DMS153 (cell line): ENCODE data around the gene TCP11L2.
"Not testable (repeated sequence)": the region's sequence is repeated elsewhere in the genome, so short reads cannot be mapped to it uniquely, and the experiment has no call there.

Experiments used
- DNase-seq: peaks from one replicate; lab custom pipeline; 2025; lab: John Stamatoyannopoulos, UW

TCP11L2 gene

GRCh38 chr12:106307181-106307580 is 4.6 kb downstream of the TCP11L2 start:
- no peak for DNase-seq

GRCh38 chr12:106308121-106308520 is 5.6 kb downstream of the TCP11L2 start:
- DNase-seq, result no peak

- no peak for DNase-seq
Observed at GRCh38 chr12:106308611-106309010, 6.1 kb downstream of the TCP11L2 start.

- no peak for DNase-seq
Observed at GRCh38 chr12:106309671-106310505, 7.4 kb downstream of the TCP11L2 start.

- DNase-seq, result no peak
Observed at GRCh38 chr12:106310687-106311086, 8.2 kb downstream of the TCP11L2 start.

GRCh38 chr12:106311139-106311538 is 8.6 kb downstream of the TCP11L2 start:
- no peak for DNase-seq

GRCh38 chr12:106313413-106313812 is 10.9 kb downstream of the TCP11L2 start:
- not testable (repeated sequence) for DNase-seq

GRCh38 chr12:106315523-106315922 is 13.0 kb downstream of the TCP11L2 start:
- DNase-seq, result no peak

GRCh38 chr12:106317406-106318082 is 15.0 kb downstream of the TCP11L2 start:
- no peak for DNase-seq

GRCh38 chr12:106321139-106321850 is 18.8 kb downstream of the TCP11L2 start:
- no peak for DNase-seq

- no peak for DNase-seq
Observed at GRCh38 chr12:106323537-106323936, 21.0 kb downstream of the TCP11L2 start.

GRCh38 chr12:106327309-106327869 is 24.9 kb downstream of the TCP11L2 start:
- no peak for DNase-seq

- no peak for DNase-seq
Observed at GRCh38 chr12:106328735-106329134, 26.2 kb downstream of the TCP11L2 start.

GRCh38 chr12:106329231-106329982 is 26.9 kb downstream of the TCP11L2 start:
- DNase-seq, result no peak

- DNase-seq, result no peak
Observed at GRCh38 chr12:106331599-106331998, 29.1 kb downstream of the TCP11L2 start.

- DNase-seq, result no peak
Observed at GRCh38 chr12:106332536-106332935, 30.0 kb downstream of the TCP11L2 start.

- no peak for DNase-seq
Observed at GRCh38 chr12:106333010-106333409, 30.5 kb downstream of the TCP11L2 start.

GRCh38 chr12:106333756-106334155 is 31.2 kb downstream of the TCP11L2 start:
- DNase-seq, result no peak

GRCh38 chr12:106341086-106341877 is 38.7 kb downstream of the TCP11L2 start:
- no peak for DNase-seq

GRCh38 chr12:106342397-106343213 is 40.1 kb downstream of the TCP11L2 start:
- DNase-seq, result no peak
